M059J (cell line): ENCODE measurements around the gene AUTS2. TPM values are rescaled to one million over a fixed set of nuclear protein-coding genes. Genes with fewer than 3 reads are reported as not detected.

Experiments used
- DNase-seq: peaks from one replicate; pipeline ENCODE4 v3.0.0-alpha.2; 2012; ENCODE audit warnings: low read depth
- total RNA-seq: library from RNA; depleted of rRNA; stranded (reverse); fragments of >200 nt; shearing (Covaris generic); gene quantifications from 2 replicates; pipeline ENCODE4 v1.2.3, GENCODE V29; 2014

Gene AUTS2
- total RNA-seq, 1 experiment from 2014 or later, result 6.9 TPM

DNA sequence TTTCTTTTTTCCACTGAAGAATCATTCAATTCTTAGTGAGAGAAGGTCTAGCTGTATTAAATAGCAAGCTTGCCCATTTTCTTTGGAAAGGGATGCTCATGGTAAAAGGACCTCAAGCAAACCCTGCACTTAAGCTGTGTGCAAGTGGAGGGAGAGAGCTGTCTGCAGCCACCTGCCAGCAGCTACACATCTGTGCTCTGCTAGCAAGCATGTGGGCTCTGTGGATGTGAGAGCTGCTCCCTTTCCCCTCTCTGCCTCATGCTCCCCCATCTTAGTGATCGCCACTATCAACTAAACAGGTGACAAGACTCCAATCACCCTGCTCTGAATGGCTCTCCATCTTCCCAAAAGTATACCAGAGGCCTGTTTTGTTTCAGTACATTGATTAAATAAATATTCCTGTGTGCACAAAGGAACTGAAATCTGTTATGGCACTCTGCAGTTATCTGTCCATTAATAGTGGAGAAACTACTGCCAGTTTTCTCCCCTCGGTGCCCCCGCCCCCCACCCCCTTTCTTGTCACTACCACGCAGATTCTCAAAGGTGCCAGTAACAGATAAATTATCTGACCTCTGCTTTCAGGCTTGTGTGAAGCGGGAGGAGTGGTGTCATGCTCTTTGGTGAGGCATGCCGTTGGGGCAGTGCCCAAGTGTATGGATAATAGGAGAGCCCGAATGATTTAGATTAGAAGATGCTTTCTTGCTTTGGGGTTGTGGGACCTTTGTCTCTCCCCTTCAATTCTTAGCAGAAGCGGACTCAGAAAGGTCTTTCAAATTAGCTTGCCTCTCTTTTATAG, 26.4 kb downstream of the AUTS2 start:
- no peak for DNase-seq

DNA sequence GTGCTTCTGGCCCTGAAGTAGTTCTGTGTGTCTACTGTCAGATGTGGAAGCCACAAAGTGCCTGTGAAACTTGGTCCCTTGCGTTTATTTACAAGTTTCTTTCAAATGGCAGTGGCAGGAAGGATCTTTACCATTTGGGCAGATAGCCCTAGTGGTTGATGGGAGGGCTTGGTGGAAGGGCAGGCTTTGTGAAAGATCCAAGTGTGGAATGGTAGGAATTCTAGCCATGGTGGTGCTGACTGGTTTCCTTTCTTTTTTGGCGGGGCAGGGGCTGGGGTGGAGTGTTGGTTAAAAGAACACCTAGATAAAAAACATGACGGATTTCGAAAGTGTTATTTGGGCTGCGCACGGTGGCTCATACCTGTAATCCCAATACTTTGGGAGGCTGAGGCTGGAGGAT, 27.0 kb downstream of the AUTS2 start:
- DNase-seq, result no peak

- DNase-seq, result no peak
Observed at GRCh38 chr7:69625798-69626197, 27.5 kb downstream of the AUTS2 start.

DNA sequence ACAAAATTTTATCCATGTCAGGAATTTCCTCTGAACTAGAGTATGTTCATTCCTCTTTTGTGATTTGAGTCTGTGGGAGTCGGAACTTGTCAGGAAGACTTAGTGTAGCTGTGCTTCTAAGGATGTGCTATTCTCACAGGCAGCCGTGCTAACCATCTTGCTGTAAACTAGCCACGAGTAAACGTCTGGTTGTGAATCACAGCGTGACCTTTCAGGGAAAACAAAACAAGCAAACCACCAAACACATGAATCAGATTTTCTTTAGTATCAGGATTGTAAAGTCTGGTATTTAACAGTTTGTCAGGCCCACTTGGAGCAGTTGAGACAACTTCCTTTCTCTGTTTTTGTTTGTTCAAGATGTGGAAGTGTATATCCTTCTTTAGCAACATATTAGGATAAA, 32.0 kb downstream of the AUTS2 start:
- DNase-seq, result peak; percentile 81

DNA sequence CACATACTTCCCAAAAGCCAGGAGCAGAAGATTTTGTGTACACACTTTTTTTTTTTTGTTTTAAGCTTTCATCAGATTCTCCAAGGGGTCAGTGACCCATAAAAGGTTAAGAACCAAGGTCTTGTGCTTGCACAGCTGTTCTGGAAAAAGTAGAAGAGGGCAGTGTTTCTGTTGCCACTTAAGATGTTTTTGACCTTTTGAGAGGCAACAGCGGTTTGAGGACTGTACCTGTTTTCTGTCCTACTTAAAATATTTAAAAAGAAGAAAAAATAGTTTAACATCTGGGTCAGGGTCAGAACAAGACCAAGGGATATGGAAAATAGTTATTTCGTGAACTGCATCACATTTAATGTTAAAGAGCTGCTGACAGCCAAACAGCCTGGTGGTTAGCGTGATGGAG, 32.9 kb downstream of the AUTS2 start:
- no peak for DNase-seq

DNA sequence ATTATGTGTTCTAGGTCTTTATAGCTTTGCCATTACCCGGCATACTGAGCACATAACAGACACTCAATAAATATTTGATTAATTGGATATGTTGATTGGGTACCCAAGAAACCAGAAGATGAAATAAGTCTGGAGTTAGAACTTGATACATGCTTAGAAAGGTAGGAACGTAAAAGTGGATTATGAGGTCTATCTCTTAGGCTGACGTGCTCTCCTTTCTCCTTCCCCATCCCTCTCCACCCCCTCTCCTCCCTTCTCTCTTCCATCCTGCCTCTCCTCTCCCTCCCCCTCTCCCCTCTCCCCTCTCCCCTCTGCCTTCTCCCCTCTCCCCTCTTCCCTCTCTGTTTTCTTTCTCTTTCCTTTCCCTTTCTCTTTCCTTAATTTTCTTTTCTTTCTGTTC, 34.0 kb downstream of the AUTS2 start:
- DNase-seq, result no peak

DNA sequence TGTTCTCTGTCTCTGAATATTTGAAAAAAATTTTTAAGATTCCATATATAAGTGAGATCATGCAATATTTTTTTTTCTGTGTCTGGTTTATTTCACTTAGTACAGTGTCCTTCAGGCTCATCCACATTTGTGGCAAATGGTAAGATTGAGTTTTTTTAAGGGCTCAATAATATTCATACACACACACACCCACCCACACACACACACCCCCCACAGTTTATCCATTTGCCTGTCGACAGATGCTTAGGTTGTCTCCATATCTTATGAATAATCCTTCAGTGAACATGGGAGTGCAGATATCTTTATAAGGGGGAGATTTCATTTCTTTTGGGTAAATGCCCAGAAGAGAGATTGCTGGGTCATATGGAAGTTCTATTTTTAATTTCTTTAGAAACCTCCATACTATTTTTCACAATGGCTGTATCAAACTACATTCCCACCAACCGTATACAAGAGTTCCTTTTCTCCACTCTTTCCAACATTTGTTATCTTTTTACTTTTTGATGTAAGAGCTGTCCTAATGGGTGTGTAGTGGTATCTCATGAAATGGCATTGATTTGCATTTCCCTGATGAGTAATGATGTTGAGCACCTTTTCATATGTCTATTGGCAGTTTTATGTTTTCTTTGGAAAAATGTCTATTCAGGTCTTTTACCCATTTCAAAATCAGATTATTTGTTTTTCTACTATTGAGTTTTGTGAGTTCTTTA, 35.0 kb downstream of the AUTS2 start:
- no peak for DNase-seq

DNA sequence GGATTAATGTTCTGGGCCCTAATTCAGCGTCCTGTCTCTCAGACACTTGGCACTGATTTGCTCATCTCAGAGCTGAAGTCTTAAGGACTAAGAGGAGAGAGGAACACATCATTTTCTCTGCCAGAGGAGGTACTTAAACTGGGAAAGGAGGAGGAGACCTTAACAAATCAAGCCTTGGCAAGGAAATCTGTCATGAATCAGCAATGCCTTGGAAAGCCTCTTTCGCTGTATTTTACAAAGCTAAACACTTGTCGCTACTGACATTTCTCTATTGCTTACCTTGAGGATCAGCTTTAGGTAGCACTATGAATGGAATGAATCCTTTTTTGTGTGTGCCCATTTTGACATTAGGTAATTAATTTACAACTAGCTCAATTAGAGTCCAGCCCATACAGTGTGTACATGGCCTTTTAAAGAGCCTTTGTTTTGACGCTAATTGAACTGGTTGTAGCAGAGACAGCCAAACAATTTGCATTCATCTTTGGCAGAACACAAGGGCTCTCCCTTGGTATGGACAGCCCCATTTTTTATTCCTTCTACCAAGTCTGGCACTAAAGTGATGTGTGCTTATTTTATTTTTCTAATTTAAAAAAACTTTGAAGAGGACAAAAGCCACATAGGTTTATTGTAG, 37.4 kb downstream of the AUTS2 start:
- DNase-seq, result peak; percentile 24

DNA sequence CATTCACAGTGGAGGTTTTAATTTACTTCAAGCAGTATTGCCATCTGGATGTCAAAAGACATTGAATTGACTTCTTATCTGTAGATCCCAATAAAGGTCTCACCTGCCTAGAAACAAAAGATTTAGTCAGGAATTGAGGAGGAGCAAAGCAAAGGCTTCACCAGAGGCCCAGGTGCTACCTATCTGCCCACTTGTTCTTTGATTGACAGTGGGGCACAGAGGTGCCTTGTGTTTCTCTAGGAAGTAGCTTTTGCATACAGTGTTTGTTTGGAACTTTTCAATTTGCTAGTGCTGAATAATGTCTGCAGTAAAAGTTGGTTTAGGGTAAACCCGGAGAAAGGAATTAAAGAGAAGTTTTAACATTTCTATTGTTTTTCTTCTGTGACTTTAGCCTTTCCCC, 40.4 kb downstream of the AUTS2 start:
- DNase-seq, result no peak

DNA sequence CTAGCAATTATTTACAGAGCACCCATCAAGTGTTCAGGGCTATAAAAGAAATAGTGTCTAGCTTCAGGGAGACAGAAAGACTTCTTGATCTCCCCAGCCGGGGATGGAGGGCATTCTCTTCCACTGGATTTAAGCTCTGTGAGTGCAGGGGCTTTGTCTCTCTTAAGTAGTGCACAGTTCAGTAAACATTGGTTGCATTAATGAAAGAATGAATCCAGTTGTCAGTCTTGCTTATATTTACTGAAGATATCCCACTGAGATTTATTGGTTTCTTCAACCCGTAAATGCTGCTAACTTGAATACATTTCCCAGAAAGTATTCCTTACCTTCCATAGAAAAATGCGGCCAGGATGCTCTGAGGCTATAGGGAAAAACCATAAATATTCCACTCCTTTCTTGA, 41.9 kb downstream of the AUTS2 start:
- no peak for DNase-seq

DNA sequence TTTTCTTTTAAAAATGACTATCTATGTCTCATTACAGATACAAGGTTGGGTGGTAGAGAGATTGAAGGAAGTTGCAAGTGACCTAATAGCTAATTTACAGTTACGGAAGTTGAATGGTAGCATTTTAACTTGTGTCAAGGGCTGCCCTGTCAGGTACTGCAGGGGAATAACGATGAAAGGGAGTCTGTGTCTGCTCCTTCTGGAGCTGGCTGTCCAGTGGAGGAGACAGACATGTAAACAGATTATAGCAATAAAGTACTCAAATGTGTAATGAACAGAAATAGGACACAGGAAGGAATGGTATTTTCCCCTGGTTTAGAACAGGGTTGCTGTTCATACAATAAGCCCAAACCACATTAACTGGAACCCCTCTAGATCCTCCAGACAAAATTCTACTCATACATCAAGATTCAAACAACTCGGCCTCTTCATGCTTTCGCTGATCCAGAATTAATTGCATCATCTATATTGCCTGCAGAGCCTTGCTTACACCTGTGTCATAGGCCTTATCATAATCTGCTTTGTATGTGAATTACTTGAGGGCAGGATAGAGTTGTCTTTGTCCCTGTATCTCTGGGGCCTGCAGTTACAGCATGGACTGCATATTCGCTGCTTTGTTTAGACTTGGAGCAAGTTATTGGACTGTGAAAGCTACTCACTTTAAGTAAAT, 42.8 kb downstream of the AUTS2 start:
- DNase-seq, result no peak

GRCh38 chr7:69643265-69643664, 45.0 kb downstream of the AUTS2 start:
- no peak for DNase-seq

GRCh38 chr7:69643708-69644445, 45.6 kb downstream of the AUTS2 start:
- DNase-seq, result no peak

- DNase-seq, result no peak
Observed at GRCh38 chr7:69645683-69646082, 47.4 kb downstream of the AUTS2 start.

DNA sequence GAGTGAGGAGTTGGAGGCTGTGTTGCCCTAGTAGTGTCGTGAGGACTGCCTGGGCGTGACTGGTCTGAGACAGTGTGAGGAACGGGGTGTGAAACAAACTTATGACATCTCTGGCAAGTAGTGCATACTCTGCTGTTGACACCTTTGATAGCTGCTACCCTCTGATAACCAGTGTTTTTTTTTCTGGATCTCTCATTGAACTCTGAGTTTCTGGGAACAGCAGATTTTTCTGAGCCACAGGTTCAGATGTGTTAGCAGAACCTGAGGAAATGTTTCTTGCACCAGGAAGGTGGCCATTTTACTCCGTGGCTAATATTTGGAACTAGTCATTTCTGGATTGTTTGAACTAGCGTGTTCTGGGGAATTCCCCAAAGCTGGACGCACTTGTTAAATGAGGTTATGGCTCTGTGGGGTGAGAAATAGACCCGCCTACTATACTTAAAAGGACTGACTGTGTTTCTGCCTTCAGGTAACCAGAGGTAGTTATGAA, 52.9 kb downstream of the AUTS2 start:
- peak; percentile 9 for DNase-seq

- DNase-seq, result no peak
Observed at GRCh38 chr7:69652947-69653701, 54.8 kb downstream of the AUTS2 start.

DNA sequence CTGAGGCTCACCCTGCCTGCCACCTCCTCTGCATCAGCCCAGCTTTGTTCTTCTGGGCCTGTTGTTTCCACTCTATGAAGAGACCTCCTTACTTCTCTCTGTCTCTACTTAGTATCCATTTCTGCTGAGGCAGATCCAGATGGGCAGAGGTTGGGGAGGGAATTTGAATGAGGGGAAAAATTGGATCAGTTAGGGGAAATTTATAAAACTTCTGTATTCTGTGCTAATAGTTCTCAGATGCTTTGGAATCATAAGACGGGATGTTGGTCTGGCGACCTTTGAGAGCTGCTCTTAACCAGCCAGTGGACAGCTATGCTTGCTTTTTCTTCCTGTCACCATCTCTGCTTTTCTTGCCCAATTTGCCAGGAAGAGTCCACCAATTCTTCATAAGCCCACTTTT, 55.5 kb downstream of the AUTS2 start:
- DNase-seq, result no peak

DNA sequence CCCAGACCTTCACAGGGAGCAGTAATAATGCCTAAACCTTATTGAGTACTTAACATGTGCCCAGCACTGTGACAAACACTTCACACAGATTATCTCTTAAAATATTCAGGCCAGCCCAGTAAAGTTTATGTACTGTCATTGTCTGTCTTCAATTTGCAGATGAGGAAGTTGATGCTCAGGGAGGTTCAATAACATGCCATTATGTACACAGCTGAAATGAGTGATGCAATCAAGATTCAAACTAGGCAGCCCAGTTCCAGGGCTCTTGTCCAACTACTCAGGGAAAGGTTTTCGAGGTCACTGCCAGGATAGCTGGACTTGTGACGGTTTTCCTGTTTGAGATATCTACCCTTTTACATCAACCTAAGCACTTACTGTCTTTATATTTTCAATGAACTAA, 56.1 kb downstream of the AUTS2 start:
- DNase-seq, result peak; percentile 9

DNA sequence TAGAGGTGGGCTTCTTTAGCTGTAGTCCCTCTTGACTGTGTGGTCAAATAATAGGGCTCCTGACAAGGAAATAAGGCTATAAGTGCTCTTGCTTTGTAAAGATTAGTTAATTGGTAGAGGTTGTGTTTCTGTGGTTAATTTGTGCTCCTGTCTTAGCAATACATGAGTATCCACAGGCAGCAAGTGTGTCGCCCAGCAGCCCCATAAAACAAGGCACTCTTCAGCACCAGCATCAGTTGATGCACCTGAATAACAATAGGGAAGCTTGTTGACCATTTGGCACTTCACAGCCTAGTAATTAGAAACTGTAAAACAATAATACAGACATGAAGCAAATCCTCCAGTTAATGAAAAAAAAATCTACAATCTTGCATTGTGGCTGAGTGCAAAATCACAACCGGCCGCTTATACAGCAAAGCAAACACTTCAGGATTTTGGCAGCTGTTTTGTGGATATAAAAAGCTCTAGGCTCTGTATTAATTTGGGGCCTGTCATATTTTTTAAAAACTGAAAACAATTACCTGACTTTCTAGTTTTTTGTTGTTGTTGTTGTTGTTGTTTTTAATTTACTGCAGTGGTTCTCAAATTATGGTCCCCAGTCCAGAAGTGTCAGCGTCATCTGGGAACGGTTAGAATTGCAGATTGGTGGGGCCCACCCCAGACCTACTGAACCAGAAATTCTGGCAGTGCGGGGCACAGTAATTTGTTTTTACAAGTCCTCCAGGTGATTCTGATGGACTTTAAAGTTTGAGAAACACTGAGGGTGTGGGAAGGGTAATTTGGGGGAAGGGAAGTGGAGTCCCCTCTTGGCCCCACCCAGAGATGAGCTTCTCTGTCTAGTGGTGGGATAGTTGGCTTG, 56.8 kb downstream of the AUTS2 start:
- no peak for DNase-seq

GRCh38 chr7:69656077-69656476, 57.8 kb downstream of the AUTS2 start:
- no peak for DNase-seq
